OCI-LY7 (cell line): Measurements from ENCODE around the gene INPP5B. TPM values are rescaled to one million over a fixed set of nuclear protein-coding genes. Genes with fewer than 3 reads are reported as not detected.

Experiments used
- BruUV-seq: library from RNA; stranded (reverse); fragments of 400-500 nt; replicated peaks from 2 replicates; lab custom pipeline; 2021; lab: Mats Ljungman, UMichigan
- CTCF ChIA-PET: fragments of 300-600 bp; sonication (Branson Sonifier 250); formaldehyde crosslinking; loops from one replicate; lab custom pipeline; 2022; ENCODE audit warnings: antibody characterized with exemption; ENCODE audit not compliant: unreplicated experiment; lab: Charles Lee
- POLR2A ChIA-PET: fragments of 300-600 bp; sonication (Branson Sonifier 250); formaldehyde crosslinking; loops from one replicate; lab custom pipeline; 2022; ENCODE audit warnings: antibody characterized with exemption; lab: Charles Lee
- DNase-seq: peaks from one replicate; pipeline ENCODE4 v3.0.0-alpha.2; 2015; ENCODE audit warnings: low spot score
- H2AFZ ChIP-seq: fragments of 200-600 bp; sonication (generic), shearing (Covaris generic); 2 replicates; pipeline ENCODE4 v1.6.1; 2014; ENCODE audit warnings: mild to moderate bottlenecking, antibody characterized with exemption, low read length, moderate library complexity
- H3K27ac ChIP-seq: fragments of 200-600 bp; sonication (generic); 2 replicates; pipeline ENCODE4 v1.5.1; 2014; ENCODE audit warnings: mixed run types, low read depth, mild to moderate bottlenecking, moderate library complexity, low read length, inconsistent platforms; ENCODE audit not compliant: poor library complexity, severe bottlenecking
- H3K36me3 ChIP-seq: fragments of 200-600 bp; sonication (generic); 2 replicates; pipeline ENCODE4 v1.6.1; 2014; ENCODE audit warnings: mild to moderate bottlenecking, antibody characterized with exemption, low read length, moderate library complexity, mixed read lengths; ENCODE audit not compliant: insufficient read depth
- H3K4me1 ChIP-seq: fragments of 200-600 bp; sonication (generic); 2 replicates; pipeline ENCODE4 v1.5.1; 2014; ENCODE audit warnings: mild to moderate bottlenecking, low read length; ENCODE audit not compliant: insufficient read depth, poor library complexity, severe bottlenecking
- H3K4me2 ChIP-seq: fragments of 200-600 bp; sonication (generic); 2 replicates; pipeline ENCODE4 v1.6.1; 2014; ENCODE audit warnings: mild to moderate bottlenecking, low read length
- H3K4me3 ChIP-seq: fragments of 200-600 bp; sonication (generic); 2 replicates; pipeline ENCODE4 v1.5.1; 2014; ENCODE audit warnings: mild to moderate bottlenecking, low read depth, low read length; ENCODE audit not compliant: poor library complexity, severe bottlenecking
- H3K79me2 ChIP-seq: fragments of 200-600 bp; sonication (generic); 2 replicates; pipeline ENCODE4 v1.6.1; 2016; ENCODE audit warnings: low read depth, mild to moderate bottlenecking, low read length, moderate library complexity, mixed read lengths; ENCODE audit not compliant: insufficient read depth
- H3K9me2 ChIP-seq: fragments of 200-600 bp; sonication (generic); 2 replicates; pipeline ENCODE4 v1.6.1; 2016; ENCODE audit warnings: mild to moderate bottlenecking, low read length, mixed read lengths; ENCODE audit not compliant: insufficient read depth
- H3K9me3 ChIP-seq: fragments of 200-600 bp; sonication (generic); 2 replicates; pipeline ENCODE4 v1.6.1; 2014; ENCODE audit warnings: mild to moderate bottlenecking, mixed run types, low read length, mixed read lengths
- H4K20me1 ChIP-seq: fragments of 200-600 bp; sonication (generic); 2 replicates; pipeline ENCODE4 v1.6.1; 2014; ENCODE audit warnings: mild to moderate bottlenecking, antibody characterized with exemption, low read length, moderate library complexity, mixed read lengths; ENCODE audit not compliant: insufficient read depth
- EZH2phosphoT487 ChIP-seq: fragments of 200-600 bp; sonication (generic); IDR thresholded peaks from 2 replicates; pipeline ENCODE4 v1.6.1; 2018; ENCODE audit warnings: low read depth, borderline replicate concordance, mild to moderate bottlenecking, mixed run types, antibody characterized with exemption, low read length, moderate library complexity, mixed read lengths
- intact Hi-C: fragments of 100-400 bp; cut with micrococcal nuclease; formaldehyde crosslinking; loops from one replicate; pipeline ENCODE4 v1.10.0; 2022; ENCODE audit not compliant: unreplicated experiment
- total RNA-seq, 2 experiments: library from RNA; depleted of rRNA in 1 of 2; stranded (reverse); fragments of >200 nt in 1 of 2; shearing (Covaris generic) in 1 of 2; gene quantifications; 2 replicates each; pipeline ENCODE4 v1.2.3, GENCODE V29; 2014 to 2022
- TF ChIP-seq, protein P1 (sequence below): fragments of 200-600 bp; sonication (generic); conservative IDR thresholded peaks from 2 replicates; pipeline ENCODE4 v1.5.1; 2014; ENCODE audit warnings: mild to moderate bottlenecking, antibody characterized with exemption, low read length, moderate library complexity, mixed read lengths

The INPP5B gene
- total RNA-seq, 2 experiments from 2014 or later, result 49.7 to 63.0 TPM

- Histone ChIP-seq H3K4me3 (no peak overlapping the region), H4K20me1 (no peaks in the 10 kb centered on the region), H2AFZ (no peak overlapping the region), H3K27ac (no peak overlapping the region), H3K9me2 (no peaks in the 10 kb centered on the region), H3K36me3 (no peaks in the 10 kb centered on the region), H3K4me1 (peaks cover 37% of the 10 kb centered on the region), H3K4me2 (no peak overlapping the region; the same call in 1 of the 2 replicates), H3K9me3 (no peaks in the 10 kb centered on the region), H3K79me2 (no peaks in the 10 kb centered on the region)
- TSS peak; percentile 48 for BruUV-seq
- TF ChIP-seq EZH2phosphoT487, result no peak
- TF ChIP-seq, protein P1, sequence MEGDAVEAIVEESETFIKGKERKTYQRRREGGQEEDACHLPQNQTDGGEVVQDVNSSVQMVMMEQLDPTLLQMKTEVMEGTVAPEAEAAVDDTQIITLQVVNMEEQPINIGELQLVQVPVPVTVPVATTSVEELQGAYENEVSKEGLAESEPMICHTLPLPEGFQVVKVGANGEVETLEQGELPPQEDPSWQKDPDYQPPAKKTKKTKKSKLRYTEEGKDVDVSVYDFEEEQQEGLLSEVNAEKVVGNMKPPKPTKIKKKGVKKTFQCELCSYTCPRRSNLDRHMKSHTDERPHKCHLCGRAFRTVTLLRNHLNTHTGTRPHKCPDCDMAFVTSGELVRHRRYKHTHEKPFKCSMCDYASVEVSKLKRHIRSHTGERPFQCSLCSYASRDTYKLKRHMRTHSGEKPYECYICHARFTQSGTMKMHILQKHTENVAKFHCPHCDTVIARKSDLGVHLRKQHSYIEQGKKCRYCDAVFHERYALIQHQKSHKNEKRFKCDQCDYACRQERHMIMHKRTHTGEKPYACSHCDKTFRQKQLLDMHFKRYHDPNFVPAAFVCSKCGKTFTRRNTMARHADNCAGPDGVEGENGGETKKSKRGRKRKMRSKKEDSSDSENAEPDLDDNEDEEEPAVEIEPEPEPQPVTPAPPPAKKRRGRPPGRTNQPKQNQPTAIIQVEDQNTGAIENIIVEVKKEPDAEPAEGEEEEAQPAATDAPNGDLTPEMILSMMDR, result no peak
- no peak for DNase-seq
- intact Hi-C loops, result no loop called here
- ChIA-PET CTCF (no interaction called here), POLR2A (interaction anchor here (1.0 kb wide), 1 partner anchor 17 kb away, joined by 3 read pairs; no protein-coding TSS in a partner anchor)
Observed at GRCh38 chr1:37945251-37945650, 1.6 kb downstream of the INPP5B start.

- BruUV-seq, result no TSS peak
- Histone ChIP-seq H3K4me3 (no peak overlapping the region), H3K27ac (no peak overlapping the region), H2AFZ (no peak overlapping the region), H3K79me2 (no peaks in the 10 kb centered on the region), H3K36me3 (no peaks in the 10 kb centered on the region), H3K9me3 (no peaks in the 10 kb centered on the region), H3K4me1 (peaks cover 41% of the 10 kb centered on the region), H3K4me2 (no peak overlapping the region), H4K20me1 (no peaks in the 10 kb centered on the region), H3K9me2 (no peaks in the 10 kb centered on the region)
- intact Hi-C loops, result no loop called here
- DNase-seq, result no peak
- POLR2A ChIA-PET, result interaction anchor here (0.6 to 1.2 kb wide), 3 partner anchors 17 to 250 kb away, joined by 3 to 4 read pairs (median 3); no protein-coding TSS in a partner anchor
- CTCF ChIA-PET, result no interaction called here
- TF ChIP-seq, protein P1, result no peak
- no peak for TF ChIP-seq EZH2phosphoT487
Observed at GRCh38 chr1:37944816-37945215, 2.0 kb downstream of the INPP5B start.

GRCh38 chr1:37944086-37944763 is 2.6 kb downstream of the INPP5B start:
- Histone ChIP-seq H3K4me2 (no peak overlapping the region), H2AFZ (no peak overlapping the region), H4K20me1 (no peaks in the 10 kb centered on the region), H3K79me2 (no peaks in the 10 kb centered on the region), H3K27ac (no peak overlapping the region), H3K4me1 (peaks cover 44% of the 10 kb centered on the region), H3K9me3 (no peaks in the 10 kb centered on the region), H3K9me2 (no peaks in the 10 kb centered on the region), H3K4me3 (no peak overlapping the region), H3K36me3 (no peaks in the 10 kb centered on the region)
- ChIA-PET POLR2A (interaction anchor here (0.6 to 1.2 kb wide), 4 partner anchors 13 to 249 kb away, joined by 3 to 4 read pairs (median 3); no protein-coding TSS in a partner anchor), CTCF (no interaction called here)
- TF ChIP-seq, protein P1, result no peak
- TF ChIP-seq EZH2phosphoT487, result no peak
- intact Hi-C loops, result no loop called here
- no peak for DNase-seq
- TSS peak; percentile 42 for BruUV-seq
